ENCODE results near the gene TMEM150B.
A peak's percentile ranks its signal among the peaks of the same experiment; 100 is the strongest.

Gene TMEM150B

GRCh38 chr19:55275851-55276719 lies 49.1 kb downstream of the TMEM150B start:
- peak; percentile 68 for DNase-seq (ENCODE audit: low read depth)
- H3K4me3 ChIP-seq (ENCODE audit: low read depth, low read length), result no peak overlapping the region
- no peak for TF ChIP-seq CTCF (IDR thresholded peaks at IDR 0.05; ENCODE audit: low read depth, low read length, missing control alignments)

GRCh38 chr19:55273978-55274707 lies 51.0 kb downstream of the TMEM150B start:
- no peak for DNase-seq (ENCODE audit: low read depth)
- no peak overlapping the region for H3K4me3 ChIP-seq (ENCODE audit: low read depth, low read length)
- no peak for TF ChIP-seq CTCF (IDR thresholded peaks at IDR 0.05; ENCODE audit: low read depth, low read length, missing control alignments)

- no peak for DNase-seq (ENCODE audit: low read depth)
- no peak for TF ChIP-seq CTCF (IDR thresholded peaks at IDR 0.05; ENCODE audit: low read depth, low read length, missing control alignments)
- no peak overlapping the region for H3K4me3 ChIP-seq (ENCODE audit: low read depth, low read length)
Observed at GRCh38 chr19:55272142-55272541, 53.0 kb downstream of the TMEM150B start.

- DNase-seq (ENCODE audit: low read depth), result no peak
- no peak for TF ChIP-seq CTCF (IDR thresholded peaks at IDR 0.05; ENCODE audit: low read depth, low read length, missing control alignments)
- H3K4me3 ChIP-seq (ENCODE audit: low read depth, low read length), result no peak overlapping the region
Observed at GRCh38 chr19:55270172-55270942, 54.8 kb downstream of the TMEM150B start.

- no peak for TF ChIP-seq CTCF (IDR thresholded peaks at IDR 0.05; ENCODE audit: low read depth, low read length, missing control alignments)
- no peak for DNase-seq (ENCODE audit: low read depth)
- H3K4me3 ChIP-seq (ENCODE audit: low read depth, low read length), result no peak overlapping the region
Observed at GRCh38 chr19:55269299-55269698, 55.8 kb downstream of the TMEM150B start.

- DNase-seq (ENCODE audit: low read depth), result no peak
- no peak overlapping the region for H3K4me3 ChIP-seq (ENCODE audit: low read depth, low read length)
- TF ChIP-seq CTCF (IDR thresholded peaks at IDR 0.05; ENCODE audit: low read depth, low read length, missing control alignments), result no peak
Observed at GRCh38 chr19:55266840-55267239, 58.3 kb downstream of the TMEM150B start.

All from GM12864 (cell line).